Measurements from ENCODE around the gene DMD. TPM values are rescaled to one million over a fixed set of nuclear protein-coding genes. Genes with fewer than 3 reads are reported as not detected.
A peak's percentile ranks its signal among the peaks of the same experiment; 100 is the strongest.

DMD gene
- total and polyA plus RNA-seq, 2 donors from 2014 or later: 4.2 to 17.9 TPM

GRCh38 chrX:31969714-31970113 is 1241.6 kb downstream of the DMD start:
- peak in 2 of 5 donors; percentile 33 to 55 for DNase-seq
- no peak for TF ChIP-seq CTCF (IDR thresholded peaks at IDR 0.05; ENCODE audit: borderline replicate concordance, extremely low read depth, insufficient read depth)
- no peak for FAIRE-seq
- no peaks in the 10 kb centered on the region for H3K27me3 ChIP-seq (ENCODE audit: control insufficient read depth, insufficient read depth, low read length)
- H3K4me1 ChIP-seq (ENCODE audit: control insufficient read depth in 2 of 3, insufficient read depth in 2 of 3, low read depth in 1 of 3, low read length in 3 of 3): no peaks in the 10 kb centered on the region
- H3K4me3 ChIP-seq (ENCODE audit: low read length in 3 of 3): no peak overlapping the region
- no peak overlapping the region for H3K27ac ChIP-seq (ENCODE audit: low read depth in 2 of 2, low read length in 2 of 2)
- H3K36me3 ChIP-seq (ENCODE audit: control insufficient read depth in 2 of 3, insufficient read depth in 3 of 3, low read length in 3 of 3): no peaks in the 10 kb centered on the region
- H3K9ac ChIP-seq (ENCODE audit: low read length in 3 of 3): no peak overlapping the region
- intact Hi-C loops (cut with DNase I): no loop called here
- no peaks in the 10 kb centered on the region for H3K9me3 ChIP-seq (ENCODE audit: control insufficient read depth in 2 of 3, insufficient read depth in 1 of 3, low read length in 3 of 3)

- intact Hi-C loops (cut with DNase I): no loop called here
- DNase-seq: no peak
- H3K4me1 ChIP-seq (ENCODE audit: control insufficient read depth in 2 of 3, insufficient read depth in 2 of 3, low read depth in 1 of 3, low read length in 3 of 3): no peaks in the 10 kb centered on the region
- no peak overlapping the region for H3K4me3 ChIP-seq (ENCODE audit: low read length in 3 of 3)
- TF ChIP-seq CTCF (IDR thresholded peaks at IDR 0.05; ENCODE audit: borderline replicate concordance, extremely low read depth, insufficient read depth): no peak
- no peak overlapping the region for H3K27ac ChIP-seq (ENCODE audit: low read depth in 2 of 2, low read length in 2 of 2)
- no peaks in the 10 kb centered on the region for H3K36me3 ChIP-seq (ENCODE audit: control insufficient read depth in 2 of 3, insufficient read depth in 3 of 3, low read length in 3 of 3)
- no peaks in the 10 kb centered on the region for H3K9me3 ChIP-seq (ENCODE audit: control insufficient read depth in 2 of 3, insufficient read depth in 1 of 3, low read length in 3 of 3)
- H3K9ac ChIP-seq (ENCODE audit: low read length in 3 of 3): no peak overlapping the region
- no peak for FAIRE-seq
- H3K27me3 ChIP-seq (ENCODE audit: control insufficient read depth, insufficient read depth, low read length): no peaks in the 10 kb centered on the region
Measured at GRCh38 chrX:31962256-31962655, 1249.1 kb downstream of the DMD start.

GRCh38 chrX:31934842-31935370 is 1276.4 kb downstream of the DMD start:
- Histone ChIP-seq H3K27ac (ENCODE audit: low read depth in 2 of 2, low read length in 2 of 2) (no peak overlapping the region), H3K36me3 (ENCODE audit: control insufficient read depth in 2 of 3, insufficient read depth in 3 of 3, low read length in 3 of 3) (no peaks in the 10 kb centered on the region), H3K4me1 (ENCODE audit: control insufficient read depth in 2 of 3, insufficient read depth in 2 of 3, low read depth in 1 of 3, low read length in 3 of 3) (no peaks in the 10 kb centered on the region), H3K4me3 (ENCODE audit: low read length in 3 of 3) (no peak overlapping the region), H3K9me3 (ENCODE audit: control insufficient read depth in 2 of 3, insufficient read depth in 1 of 3, low read length in 3 of 3) (no peaks in the 10 kb centered on the region), H3K9ac (ENCODE audit: low read length in 3 of 3) (no peak overlapping the region), H3K27me3 (ENCODE audit: control insufficient read depth, insufficient read depth, low read length) (no peaks in the 10 kb centered on the region)
- FAIRE-seq (peak; percentile 33), DNase-seq (no peak)
- intact Hi-C loops (cut with DNase I): no loop called here
- no peak for TF ChIP-seq CTCF (IDR thresholded peaks at IDR 0.05; ENCODE audit: borderline replicate concordance, extremely low read depth, insufficient read depth)

GRCh38 chrX:31934015-31934414 is 1277.3 kb downstream of the DMD start:
- intact Hi-C loops (cut with DNase I): no loop called here
- Histone ChIP-seq H3K27ac (ENCODE audit: low read depth in 2 of 2, low read length in 2 of 2) (no peak overlapping the region), H3K4me3 (ENCODE audit: low read length in 3 of 3) (no peak overlapping the region), H3K9me3 (ENCODE audit: control insufficient read depth in 2 of 3, insufficient read depth in 1 of 3, low read length in 3 of 3) (no peaks in the 10 kb centered on the region), H3K4me1 (ENCODE audit: control insufficient read depth in 2 of 3, insufficient read depth in 2 of 3, low read depth in 1 of 3, low read length in 3 of 3) (no peaks in the 10 kb centered on the region), H3K27me3 (ENCODE audit: control insufficient read depth, insufficient read depth, low read length) (no peaks in the 10 kb centered on the region), H3K36me3 (ENCODE audit: control insufficient read depth in 2 of 3, insufficient read depth in 3 of 3, low read length in 3 of 3) (no peaks in the 10 kb centered on the region), H3K9ac (ENCODE audit: low read length in 3 of 3) (no peak overlapping the region)
- DNase-seq (no peak), FAIRE-seq (no peak)
- TF ChIP-seq CTCF (IDR thresholded peaks at IDR 0.05; ENCODE audit: borderline replicate concordance, extremely low read depth, insufficient read depth): no peak

Data from kidney (tissue), 14 donors.